ENCODE measurements around the gene TIMM22.

- no peak for TF ChIP-seq EZH2 (IDR thresholded peaks at IDR 0.05)
- TF ChIP-seq POLR2AphosphoS5 (IDR thresholded peaks at IDR 0.05; ENCODE audit: borderline replicate concordance, low read depth, low read length), result no peak
- TF ChIP-seq FOXP2 (optimal IDR thresholded peaks at IDR 0.05; ENCODE audit: control extremely low read depth, extremely low read length, insufficient read depth), result no peak
These were observed 42.3 kb upstream of the TIMM22 start for GRCh38 chr17:954431-955164.
